CD14-positive monocyte (primary cell): Measurements from ENCODE around the gene UBA7. TPM values are rescaled to one million over a fixed set of nuclear protein-coding genes. Genes with fewer than 3 reads are reported as not detected.

Experiments used
- DNase-seq, 3 donors: peaks; one replicate each; pipeline ENCODE4 v3.0.0-alpha.2; 2011 to 2022
- H2AFZ ChIP-seq: 2 replicates; pipeline ENCODE4 v1.6.0; 2012; ENCODE audit warnings: mild to moderate bottlenecking, low read depth, low read length, inconsistent platforms; ENCODE audit not compliant: insufficient read depth, poor library complexity, severe bottlenecking
- H3K27ac ChIP-seq, 2 donors: 1 replicate in 1 of 2; 2 replicates in 1 of 2; pipeline ENCODE4 v1.5.1; 2012 to 2013; ENCODE audit warnings: low read length in 2 of 2, control low read depth in 1 of 2, inconsistent platforms in 1 of 2, low read depth in 1 of 2, mild to moderate bottlenecking in 1 of 2
- H3K27me3 ChIP-seq, 2 donors: one replicate each; pipeline versions ENCODE4 v1.6.0 to v1.6.1; 2011 to 2013; ENCODE audit warnings: low read length in 2 of 2; ENCODE audit not compliant: control insufficient read depth in 2 of 2, insufficient read depth in 2 of 2
- H3K36me3 ChIP-seq, 2 donors: replicated peaks in 1 of 2; 1 replicate in 1 of 2; 2 replicates in 1 of 2; pipeline versions ENCODE4 v1.5.1 to v1.6.1; 2012 to 2013; ENCODE audit warnings: low read length in 2 of 2, control low read depth in 1 of 2, inconsistent platforms in 1 of 2, mild to moderate bottlenecking in 1 of 2; ENCODE audit not compliant: insufficient read depth in 2 of 2, control insufficient read depth in 1 of 2
- H3K4me1 ChIP-seq, 2 donors: 1 replicate in 1 of 2; 2 replicates in 1 of 2; pipeline versions ENCODE4 v1.5.1 to v1.6.1; 2012 to 2013; ENCODE audit warnings: low read length in 2 of 2, control low read depth in 1 of 2, inconsistent platforms in 1 of 2, mild to moderate bottlenecking in 1 of 2, moderate library complexity in 1 of 2; ENCODE audit not compliant: insufficient read depth in 2 of 2, control insufficient read depth in 1 of 2
- H3K4me2 ChIP-seq: replicated peaks from 2 replicates; pipeline ENCODE3; 2012; ENCODE audit warnings: low read length, moderate library complexity, mild to moderate bottlenecking; ENCODE audit not compliant: poor library complexity, severe bottlenecking; ENCODE audit errors: extremely low read depth
- H3K4me3 ChIP-seq, 3 experiments: fragments of 200-600 bp in 1 of 3; sonication (generic) in 1 of 3; replicated peaks in 1 of 3; 1 replicate in 2 of 3; 2 replicates in 1 of 3; pipeline ENCODE4 v1.5.1; 2011 to 2013; ENCODE audit warnings: low read length in 3 of 3, mild to moderate bottlenecking in 3 of 3, control low read depth in 2 of 3, low read depth in 2 of 3, inconsistent platforms in 1 of 3, moderate library complexity in 1 of 3
- H3K79me2 ChIP-seq: 2 replicates; pipeline ENCODE4 v1.6.0; 2012; ENCODE audit warnings: mild to moderate bottlenecking, control low read depth, inconsistent platforms, low read length, moderate library complexity; ENCODE audit not compliant: insufficient read depth
- H3K9ac ChIP-seq: 2 replicates; pipeline ENCODE4 v1.6.0; 2017; ENCODE audit warnings: low read length, mild to moderate bottlenecking; ENCODE audit not compliant: insufficient read depth, poor library complexity, severe bottlenecking
- H3K9me3 ChIP-seq, 2 donors: replicated peaks in 1 of 2; 1 replicate in 1 of 2; 2 replicates in 1 of 2; pipeline versions ENCODE4 v1.5.1 to v1.6.1; 2012 to 2013; ENCODE audit warnings: low read length in 2 of 2, control low read depth in 1 of 2; ENCODE audit not compliant: control insufficient read depth in 1 of 2, insufficient read depth in 1 of 2
- H4K20me1 ChIP-seq: 2 replicates; pipeline ENCODE4 v1.6.0; 2012; ENCODE audit warnings: mild to moderate bottlenecking, low read length, control low read depth, moderate library complexity; ENCODE audit not compliant: insufficient read depth
- H3K27ac Mint-ChIP-seq, 7 donors: one replicate each; pipeline ENCODE4 v1.8.0; 2020; ENCODE audit warnings: mild to moderate bottlenecking in 7 of 7, mixed read lengths in 7 of 7, moderate library complexity in 6 of 7, inconsistent platforms in 2 of 7
- H3K27me3 Mint-ChIP-seq, 3 donors: one replicate each; pipeline ENCODE4 v1.8.0; 2021 to 2022; ENCODE audit warnings: low read depth in 3 of 3, mild to moderate bottlenecking in 3 of 3, mixed read lengths in 3 of 3, moderate library complexity in 3 of 3, inconsistent platforms in 1 of 3
- H3K36me3 Mint-ChIP-seq, 2 donors: one replicate each; pipeline ENCODE4 v1.8.0; 2020; ENCODE audit warnings: mixed read lengths in 2 of 2, inconsistent platforms in 1 of 2, mild to moderate bottlenecking in 1 of 2
- H3K4me1 Mint-ChIP-seq: one replicate; pipeline ENCODE4 v1.8.0; 2020; ENCODE audit warnings: mild to moderate bottlenecking, mixed read lengths
- H3K4me3 Mint-ChIP-seq, 2 donors: one replicate each; pipeline ENCODE4 v1.8.0; 2020; ENCODE audit warnings: mild to moderate bottlenecking in 2 of 2, mixed read lengths in 2 of 2, moderate library complexity in 1 of 2
- H3K9me3 Mint-ChIP-seq, 7 donors: one replicate each; pipeline ENCODE4 v1.8.0; 2020 to 2022; ENCODE audit warnings: mixed read lengths in 7 of 7, mild to moderate bottlenecking in 6 of 7, moderate library complexity in 6 of 7, inconsistent platforms in 2 of 7
- WGBS: methylation state at CpG from one replicate; pipeline ENCODE4 v1.1.5; 2013; ENCODE audit warnings: missing lambda C conversion rate; ENCODE audit not compliant: insufficient coverage; 5-methylcytosine and 5-hydroxymethylcytosine counted together
- intact Hi-C, 2 donors: fragments of 100-400 bp; cut with micrococcal nuclease; formaldehyde crosslinking; loops; one replicate each; pipeline versions ENCODE4 v1.15.0 to v1.15.1; 2023
- polyA plus RNA-seq, 3 donors: library from polyadenylated mRNA; depleted of rRNA in 1 of 3; unstranded in 2 of 3; stranded (reverse) in 1 of 3; fragments of 300-500 nt in 2 of 3; fragments of >200 nt in 1 of 3; fragmentation: Illumina TruSeq in 2 of 3; gene quantifications; 1 replicate in 2 of 3; 2 replicates in 1 of 3; pipeline ENCODE4 v1.2.3, GENCODE V29; 2012 to 2021
- TF ChIP-seq, protein P1 (sequence below): fragments of 200-600 bp; IDR thresholded peaks from one replicate; pipeline ENCODE4 v1.8.0; 2022; ENCODE audit warnings: antibody characterized with exemption, mild to moderate bottlenecking

UBA7 gene
- polyA plus RNA-seq, 3 donors: 39.1 to 399 (median 43.7) TPM

DNA sequence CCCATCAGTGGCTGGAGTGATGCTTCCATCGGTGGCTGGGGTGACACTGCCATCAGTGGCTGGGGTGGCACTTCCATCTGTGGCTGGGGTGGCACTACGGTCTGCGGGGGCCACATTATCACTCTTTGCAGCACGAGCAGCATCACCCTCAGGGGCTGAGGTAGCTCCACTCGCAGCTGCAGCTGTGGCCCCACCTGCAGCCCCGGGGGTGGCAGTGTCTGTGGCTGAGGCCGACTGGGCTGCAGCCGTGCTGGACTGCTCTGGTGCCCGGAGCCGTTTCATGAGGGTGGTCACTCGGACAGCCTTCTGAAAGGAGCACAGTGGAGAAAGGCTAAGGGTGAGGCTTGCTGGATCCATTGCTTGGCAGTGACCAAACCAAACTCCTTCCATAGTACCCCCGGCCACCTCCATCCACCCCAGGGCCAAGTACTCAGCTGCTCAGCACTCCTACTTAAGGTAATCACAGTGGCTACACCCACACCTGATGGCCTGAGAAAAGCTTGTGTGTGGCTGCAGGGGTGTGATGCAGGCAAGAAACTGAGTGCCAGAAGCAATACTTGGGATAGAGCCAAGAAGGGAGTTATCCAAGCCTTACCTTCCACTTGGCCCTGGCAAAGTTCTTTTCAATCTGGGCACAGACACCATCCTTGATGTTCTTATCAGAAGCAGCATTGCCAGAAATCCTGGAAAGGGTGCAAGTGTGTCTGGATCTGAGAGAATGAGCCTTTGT is 46.0 kb upstream of the UBA7 start:
- peaks cover 0 to 6% (median 0%) of the 10 kb centered on the region in 7 donors for H3K9me3 Mint-ChIP-seq

More for the DNA sequence above, 46.0 kb upstream of the UBA7 start:
- Histone ChIP-seq H2AFZ (no peak overlapping the region), H4K20me1 (no peaks in the 10 kb centered on the region), H3K4me2 (no peak overlapping the region), H3K4me3 (no peak overlapping the region), H3K9me3 (no peaks in the 10 kb centered on the region), H3K4me1 (peaks cover 13 to 16% of the 10 kb centered on the region in 2 donors), H3K27ac (no peak overlapping the region), H3K9ac (no peak overlapping the region), H3K79me2 (peaks cover 15% of the 10 kb centered on the region), H3K27me3 (peaks cover 0 to 6% of the 10 kb centered on the region in 2 donors), H3K36me3 (no peaks in the 10 kb centered on the region)
- H3K4me3 Mint-ChIP-seq: no peak overlapping the region
- no peak for DNase-seq
- H3K27me3 Mint-ChIP-seq: peaks cover 6 to 20% (median 7%) of the 10 kb centered on the region in 3 donors
- intact Hi-C loops: loop anchor here (5.0 kb wide), 1 partner anchor 68 kb away; the partner anchor contains the start of gene MON1A (in 2 of the 2)
- TF ChIP-seq, protein P1, sequence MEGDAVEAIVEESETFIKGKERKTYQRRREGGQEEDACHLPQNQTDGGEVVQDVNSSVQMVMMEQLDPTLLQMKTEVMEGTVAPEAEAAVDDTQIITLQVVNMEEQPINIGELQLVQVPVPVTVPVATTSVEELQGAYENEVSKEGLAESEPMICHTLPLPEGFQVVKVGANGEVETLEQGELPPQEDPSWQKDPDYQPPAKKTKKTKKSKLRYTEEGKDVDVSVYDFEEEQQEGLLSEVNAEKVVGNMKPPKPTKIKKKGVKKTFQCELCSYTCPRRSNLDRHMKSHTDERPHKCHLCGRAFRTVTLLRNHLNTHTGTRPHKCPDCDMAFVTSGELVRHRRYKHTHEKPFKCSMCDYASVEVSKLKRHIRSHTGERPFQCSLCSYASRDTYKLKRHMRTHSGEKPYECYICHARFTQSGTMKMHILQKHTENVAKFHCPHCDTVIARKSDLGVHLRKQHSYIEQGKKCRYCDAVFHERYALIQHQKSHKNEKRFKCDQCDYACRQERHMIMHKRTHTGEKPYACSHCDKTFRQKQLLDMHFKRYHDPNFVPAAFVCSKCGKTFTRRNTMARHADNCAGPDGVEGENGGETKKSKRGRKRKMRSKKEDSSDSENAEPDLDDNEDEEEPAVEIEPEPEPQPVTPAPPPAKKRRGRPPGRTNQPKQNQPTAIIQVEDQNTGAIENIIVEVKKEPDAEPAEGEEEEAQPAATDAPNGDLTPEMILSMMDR: no peak
- H3K27ac Mint-ChIP-seq: no peak overlapping the region
- no peaks in the 10 kb centered on the region for H3K36me3 Mint-ChIP-seq
- 96% methylated on average over 10 of the region's 12 CpGs for WGBS
- peaks cover 14% of the 10 kb centered on the region for H3K4me1 Mint-ChIP-seq
